ENCODE data around the gene RHOF.

DNA sequence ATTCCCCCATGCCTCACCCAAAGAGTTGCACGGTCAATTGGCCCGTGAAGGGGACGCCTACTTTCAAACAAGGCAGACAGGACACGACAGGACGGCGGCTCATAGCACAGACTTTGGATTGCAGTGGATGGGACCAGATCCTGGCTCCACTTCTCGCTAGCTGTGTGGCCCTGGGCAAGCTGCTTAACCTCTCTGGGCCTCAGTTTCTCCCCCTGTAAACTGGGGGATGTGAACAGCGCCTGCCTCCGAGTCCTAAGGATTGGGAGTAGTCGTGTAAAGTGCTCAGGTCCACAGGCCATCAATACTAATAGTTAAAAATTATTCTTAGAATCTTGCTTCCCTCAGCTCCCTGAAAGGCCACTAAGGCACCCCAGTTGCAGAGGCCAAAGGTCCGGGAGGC, 13.1 kb downstream of the RHOF start:
- TF ChIP-seq EP300 (IDR thresholded peaks at IDR 0.05) (no peak), POLR2A (IDR thresholded peaks at IDR 0.05) (no peak)

Measured in gastroesophageal sphincter (tissue), 2 donors.